GM21423 (cell line): Measurements from ENCODE around the gene SRP72.
"Not testable (repeated sequence)": the region's sequence is repeated elsewhere in the genome, so short reads cannot be mapped to it uniquely, and the experiment has no call there.

Experiments
- ATAC-seq: cut with Tn5 transposase; IDR thresholded peaks from one replicate; pipeline ENCODE4 v1.9.1; 2021; ENCODE audit warnings: mild to moderate bottlenecking, moderate library complexity; ENCODE audit not compliant: unreplicated experiment

The SRP72 gene

DNA sequence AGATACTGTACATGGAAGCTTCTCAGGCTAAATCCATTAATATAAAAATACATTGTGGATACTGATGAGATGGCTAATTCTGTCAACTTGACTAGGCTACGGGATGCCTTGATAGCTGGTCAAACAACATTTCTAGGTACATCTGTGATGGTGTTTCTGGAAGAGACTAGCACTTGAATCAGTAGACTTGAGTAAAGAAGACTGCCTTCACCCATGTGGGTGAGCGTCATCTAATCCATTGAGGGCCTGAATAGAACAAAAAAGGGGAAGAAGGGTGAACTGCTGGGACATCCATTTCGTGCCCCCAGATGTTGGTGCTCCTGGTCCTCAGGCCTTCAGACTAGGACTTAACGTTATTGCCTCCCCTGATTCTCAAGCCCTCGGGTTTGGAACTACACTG, 3.7 kb upstream of the SRP72 start:
- no peak for ATAC-seq

DNA sequence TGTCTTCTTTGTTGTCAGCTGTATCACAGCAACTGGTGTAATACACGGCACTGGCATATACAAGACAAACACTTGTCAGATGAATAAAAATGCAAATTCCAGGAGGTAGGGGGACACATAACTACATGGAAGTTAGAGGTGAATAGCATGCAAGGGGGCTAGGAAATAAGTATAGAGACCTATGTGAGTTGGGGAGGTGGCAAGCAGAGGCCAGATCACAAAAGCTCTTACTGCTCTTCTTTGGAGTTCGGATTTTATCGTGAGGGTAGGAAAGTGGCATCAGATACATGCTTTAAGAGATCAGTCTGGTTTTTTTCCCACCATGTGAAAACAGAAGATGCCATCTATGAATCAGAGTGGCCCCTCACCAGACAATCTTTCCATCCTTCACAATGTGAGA, 2.8 kb upstream of the SRP72 start:
- no peak for ATAC-seq

DNA sequence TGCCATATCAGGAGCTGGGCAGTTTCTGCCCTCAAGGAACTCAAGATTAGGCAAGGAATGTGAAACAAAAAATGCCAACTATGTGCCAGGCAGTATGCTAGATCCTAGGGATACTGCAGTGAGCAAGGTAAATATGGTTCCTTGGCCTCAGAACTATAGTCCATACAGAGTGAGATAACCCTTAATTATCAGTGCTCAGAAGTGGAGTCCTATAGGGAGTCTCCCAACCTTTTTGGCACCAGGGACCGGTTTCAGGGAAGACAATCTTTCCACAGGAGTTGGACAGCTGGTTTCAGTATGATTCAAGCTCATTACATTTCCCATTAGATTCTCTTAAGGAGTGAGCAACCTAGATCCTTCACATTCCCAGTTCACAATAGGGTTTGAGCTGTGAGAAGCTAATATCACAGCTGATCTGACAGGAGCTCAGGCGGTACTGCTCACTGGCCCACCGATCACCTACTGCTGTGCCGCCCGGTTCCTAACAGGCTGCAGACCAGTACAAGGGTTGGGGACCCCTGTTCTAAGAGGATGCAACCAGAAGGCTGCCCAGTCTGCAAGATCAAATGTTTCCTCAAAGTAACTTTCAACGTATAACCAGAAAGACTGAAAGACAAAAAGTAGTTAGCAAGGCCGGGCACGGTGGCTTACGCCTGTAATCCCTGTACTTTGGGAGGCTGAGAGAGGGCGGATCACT, 1.7 kb upstream of the SRP72 start:
- no peak for ATAC-seq

DNA sequence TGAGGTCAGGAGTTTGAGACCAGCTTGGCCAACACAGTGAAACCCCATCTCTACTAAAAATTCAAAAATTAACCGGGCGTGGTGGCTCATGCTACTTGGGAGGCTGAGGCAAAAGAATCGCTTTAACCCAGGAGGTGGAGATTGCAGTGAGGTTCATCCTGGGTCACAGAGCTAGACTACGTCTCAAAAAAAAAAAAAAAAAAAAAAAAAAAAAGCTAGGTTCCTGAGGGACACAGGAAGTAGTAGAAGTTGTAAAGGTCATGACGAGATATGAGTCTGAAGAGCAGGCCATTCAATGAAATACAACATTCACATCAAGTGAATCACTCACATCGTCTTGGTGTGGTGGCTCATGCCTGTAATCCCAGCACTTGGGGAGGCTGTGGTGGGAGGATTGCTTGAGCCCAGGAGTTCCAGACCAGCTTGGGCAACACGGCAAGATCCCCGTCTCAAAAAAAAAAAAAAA, 1.1 kb upstream of the SRP72 start:
- ATAC-seq = not testable (repeated sequence)

DNA sequence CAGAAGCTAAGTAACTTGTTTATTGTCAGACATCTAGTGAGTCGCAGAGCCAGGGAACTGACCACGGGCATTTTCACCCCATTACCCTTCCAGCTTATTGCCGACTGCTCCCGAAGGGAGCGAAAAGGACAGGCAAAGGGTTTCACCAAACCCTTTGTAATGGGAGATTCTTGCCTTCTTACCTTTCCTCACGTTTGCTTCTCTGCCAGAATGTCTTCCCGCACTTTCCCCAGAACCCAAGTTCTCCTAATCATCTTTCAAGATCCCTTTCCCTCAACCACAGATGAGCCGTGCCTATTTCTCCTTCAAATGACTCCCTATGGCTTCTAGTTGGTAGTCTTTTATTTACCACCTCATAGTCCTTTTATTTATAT, 520 bp upstream of the SRP72 start:
- no peak for ATAC-seq

DNA sequence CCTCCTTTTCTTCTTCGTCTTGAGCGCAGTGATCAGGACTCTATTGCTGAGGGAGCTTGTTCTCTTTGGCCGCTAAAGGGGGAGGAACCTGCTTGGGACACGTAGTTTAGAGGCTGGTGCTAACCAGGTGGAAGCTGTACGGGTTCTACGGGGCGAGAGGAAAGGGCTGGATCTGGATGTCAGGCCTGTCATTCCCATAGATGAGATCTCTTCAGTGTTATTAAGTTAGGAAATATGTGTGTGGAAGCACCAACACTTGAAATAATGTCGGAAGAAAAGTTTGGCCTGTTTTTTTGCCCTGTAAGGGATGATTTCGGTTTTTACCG, 643 bp downstream of the SRP72 start:
- ATAC-seq = peak; percentile 49

DNA sequence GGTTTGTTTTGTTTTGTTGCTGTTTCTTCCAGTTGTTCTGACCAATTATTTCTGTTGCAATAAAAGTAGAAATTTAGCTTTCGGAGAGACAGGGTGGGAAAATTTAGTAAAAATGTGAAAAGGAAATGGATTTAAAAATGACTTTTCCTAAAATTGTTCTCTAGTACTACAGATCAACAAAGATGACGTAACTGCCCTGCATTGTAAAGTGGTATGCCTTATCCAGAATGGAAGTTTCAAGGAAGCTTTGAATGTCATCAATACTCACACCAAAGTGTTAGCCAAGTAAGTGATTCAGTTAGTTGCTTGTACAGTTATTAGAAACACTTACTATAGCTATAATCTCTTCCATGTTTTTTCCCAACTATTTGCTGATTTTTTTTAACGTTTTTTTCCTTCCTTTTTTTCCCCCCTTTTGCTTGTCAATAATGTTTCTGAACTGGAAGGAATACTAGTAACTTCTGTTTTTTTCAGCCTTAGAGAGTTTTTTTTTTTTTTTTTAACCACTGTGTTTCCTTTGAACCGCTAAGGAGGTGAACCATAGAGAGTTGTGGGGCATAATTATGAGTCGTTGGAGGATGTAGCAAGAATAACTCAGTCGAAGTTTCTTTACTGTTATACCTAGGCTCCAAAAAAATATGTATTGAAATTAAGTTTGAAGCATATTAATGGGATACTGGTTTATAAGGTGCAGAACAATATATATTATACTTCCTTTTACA, 2.2 kb downstream of the SRP72 start:
- ATAC-seq = no peak

DNA sequence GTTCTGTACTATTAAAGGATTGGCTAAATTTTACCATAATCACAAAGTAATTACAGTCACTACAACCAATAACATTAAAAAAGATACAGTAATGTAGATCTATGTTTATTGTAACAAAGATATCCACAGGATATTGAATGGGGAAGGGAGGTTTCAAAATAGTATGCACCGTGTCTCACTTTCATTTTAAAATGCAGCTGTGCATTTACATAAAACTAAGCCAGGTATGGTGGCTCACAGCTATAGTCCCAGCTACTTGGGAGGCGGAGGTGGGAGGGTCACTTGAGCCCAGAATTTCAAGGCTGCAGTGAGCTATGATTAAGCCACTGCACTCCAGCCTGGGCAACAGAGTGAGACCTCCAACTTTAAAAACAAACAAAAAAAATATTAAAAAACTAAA, 8.5 kb downstream of the SRP72 start:
- peak; percentile 86 for ATAC-seq

DNA sequence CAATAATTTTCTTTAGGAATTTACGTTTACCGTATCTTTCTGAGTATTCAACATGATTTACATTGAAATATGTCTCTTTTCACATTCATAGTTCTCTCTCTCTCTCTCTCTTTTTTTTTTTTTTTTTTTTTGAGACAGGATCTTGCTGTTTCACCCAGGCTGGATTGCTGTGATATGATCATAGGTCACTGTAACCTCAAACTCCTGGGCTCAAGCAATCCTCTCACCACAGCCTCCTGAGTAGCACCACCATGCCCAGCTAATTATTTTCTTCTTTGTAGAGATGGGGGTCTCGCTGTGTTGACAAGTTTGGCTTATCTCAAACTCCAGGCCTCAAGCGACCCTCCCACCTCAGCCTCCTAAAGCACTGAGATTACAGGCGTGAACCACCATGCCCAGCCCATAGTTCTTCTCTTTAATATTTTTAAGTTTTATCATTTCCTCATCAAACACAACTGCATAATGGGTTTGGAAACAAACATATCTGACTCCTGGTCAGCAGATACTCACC, 9.8 kb downstream of the SRP72 start:
- ATAC-seq = no peak

DNA sequence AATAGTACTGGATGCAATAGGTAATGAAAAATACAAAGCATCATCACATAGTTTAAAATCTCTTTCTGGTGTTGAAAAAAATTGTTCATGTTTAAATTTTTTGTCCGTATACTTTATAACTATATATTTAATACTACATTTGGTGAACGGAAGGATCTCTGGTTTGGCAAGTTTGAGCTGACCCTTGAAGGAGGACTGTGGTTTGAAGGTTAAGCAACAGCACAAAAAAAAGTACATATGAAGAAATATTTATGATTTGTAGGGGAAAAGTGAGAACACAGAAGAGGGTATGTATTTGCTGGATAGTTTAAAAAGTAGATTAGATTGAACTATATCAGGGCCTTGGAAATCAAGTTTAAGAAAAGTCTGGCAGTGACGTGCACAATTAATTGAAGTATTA, 13.3 kb downstream of the SRP72 start:
- ATAC-seq = no peak

DNA sequence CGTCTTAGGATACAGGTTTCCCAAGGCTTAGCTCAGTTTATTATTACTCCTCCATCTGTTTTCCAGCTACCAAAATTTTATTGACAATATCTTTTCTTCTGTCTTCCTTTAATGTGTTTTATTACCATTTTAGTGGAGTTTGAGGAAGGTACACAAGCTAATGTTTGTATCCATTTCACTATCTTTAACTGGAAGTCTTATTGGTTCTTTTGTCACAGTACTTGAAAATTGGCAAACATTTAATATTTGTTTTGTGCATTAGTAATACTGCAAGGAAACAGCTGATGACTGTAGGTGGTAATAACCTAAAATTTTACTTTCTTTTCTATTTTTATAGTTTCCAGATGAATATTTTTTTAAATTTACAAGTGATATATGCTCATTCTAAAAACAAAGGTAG, 28.8 kb downstream of the SRP72 start:
- no peak for ATAC-seq

DNA sequence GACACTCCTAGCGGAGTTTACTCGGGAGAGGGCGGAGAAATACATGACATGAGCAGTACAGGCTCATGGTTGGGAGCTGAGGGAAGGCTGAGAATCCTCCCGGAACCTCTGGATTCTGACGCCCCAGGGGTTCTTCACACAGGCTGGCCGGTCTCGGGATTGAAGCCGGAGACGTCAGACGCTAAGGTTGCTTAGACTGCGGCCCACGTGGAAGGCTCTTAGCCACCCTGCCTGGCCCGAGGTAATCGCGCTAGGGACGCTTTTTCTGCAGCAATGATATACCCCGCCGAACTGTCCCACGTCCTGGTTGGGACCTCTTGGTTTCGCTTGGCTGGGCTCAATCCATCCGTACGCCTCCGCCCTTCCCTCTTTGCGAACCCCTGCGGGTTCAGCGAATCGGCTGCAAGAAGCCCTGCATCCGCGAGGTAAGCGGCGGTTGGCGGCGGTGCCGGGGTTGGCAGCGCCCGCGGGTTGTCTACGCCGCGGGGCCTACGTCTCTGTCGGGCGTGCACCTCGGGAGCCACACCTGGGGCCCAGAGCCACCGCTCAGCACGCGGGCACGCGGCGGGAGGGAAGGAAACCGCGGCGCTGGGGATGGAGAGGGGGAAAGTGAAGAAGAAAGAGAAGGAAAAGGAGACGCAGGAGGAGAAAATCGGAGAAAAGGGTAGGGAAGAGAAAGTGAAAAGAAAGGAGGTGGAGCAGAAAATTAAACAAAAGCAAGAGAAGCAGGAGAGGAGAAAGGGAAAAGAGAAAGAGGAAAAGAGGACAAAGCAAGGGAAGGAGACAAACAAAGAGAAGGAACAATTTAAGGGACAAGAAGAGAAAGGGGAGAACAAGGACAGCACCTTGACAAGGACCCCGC, 38.1 kb downstream of the SRP72 start, which contains the start of gene ARL9:
Gene ARL9 (plus strand): TSS at position 523 of the 862 bp plus-strand sequence. CDS start 72 bp downstream, at position 595.
- ATAC-seq = peak; percentile 69

DNA sequence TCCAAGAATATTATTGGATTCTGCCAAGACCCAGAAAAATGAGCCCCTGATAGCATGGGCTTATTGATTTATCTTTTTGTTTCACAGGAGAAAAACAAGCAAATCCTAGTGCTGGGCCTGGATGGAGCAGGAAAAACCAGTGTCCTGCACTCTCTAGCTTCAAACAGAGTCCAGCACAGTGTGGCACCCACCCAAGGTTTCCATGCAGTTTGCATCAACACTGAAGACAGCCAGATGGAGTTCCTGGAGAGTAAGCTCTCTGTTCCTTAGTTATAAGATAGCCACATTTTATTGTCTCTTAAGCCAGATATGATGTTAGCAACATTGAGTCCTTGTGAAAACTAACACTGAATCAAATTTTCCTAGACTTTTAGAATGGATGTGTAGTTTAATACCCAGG, 43.7 kb downstream of the SRP72 start:
- ATAC-seq = no peak

DNA sequence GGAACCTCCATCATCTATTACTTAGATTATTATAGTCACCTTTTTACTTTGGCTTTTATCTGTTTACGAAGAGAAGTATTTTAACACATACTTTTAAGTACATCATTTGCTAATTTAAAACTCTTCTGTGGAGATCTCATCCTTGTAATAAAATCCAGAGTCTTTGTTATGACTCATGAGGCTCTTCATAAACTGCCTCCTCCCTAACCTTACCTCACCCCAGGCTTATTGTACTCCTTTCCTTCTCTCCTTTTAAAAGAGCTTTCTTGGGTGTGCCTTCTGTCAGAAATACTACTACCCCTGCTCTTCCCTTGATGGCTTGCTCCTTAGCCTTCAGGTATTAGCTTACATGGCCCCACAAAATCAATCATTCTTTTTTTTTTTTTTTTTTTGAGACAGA, 44.7 kb downstream of the SRP72 start:
- no peak for ATAC-seq

DNA sequence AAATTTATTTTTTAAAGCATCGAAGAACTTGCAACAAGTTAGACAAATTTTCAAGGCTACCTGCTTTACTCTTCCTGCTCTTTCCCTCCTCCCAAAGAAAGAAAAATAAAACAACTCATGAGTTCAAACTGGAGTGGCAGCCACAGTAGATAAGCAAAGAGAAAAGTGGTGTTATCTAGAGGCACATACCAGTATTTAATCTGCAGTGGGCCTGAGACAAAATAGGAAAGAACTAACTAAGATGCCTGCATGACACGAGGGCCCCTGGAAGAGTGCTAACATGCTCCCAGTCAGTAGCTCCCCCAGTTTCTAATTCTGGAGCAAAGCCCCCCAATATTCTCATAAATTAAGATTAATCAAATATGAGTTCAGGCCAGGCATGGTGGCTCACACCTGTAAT, 46.1 kb downstream of the SRP72 start:
- no peak for ATAC-seq

DNA sequence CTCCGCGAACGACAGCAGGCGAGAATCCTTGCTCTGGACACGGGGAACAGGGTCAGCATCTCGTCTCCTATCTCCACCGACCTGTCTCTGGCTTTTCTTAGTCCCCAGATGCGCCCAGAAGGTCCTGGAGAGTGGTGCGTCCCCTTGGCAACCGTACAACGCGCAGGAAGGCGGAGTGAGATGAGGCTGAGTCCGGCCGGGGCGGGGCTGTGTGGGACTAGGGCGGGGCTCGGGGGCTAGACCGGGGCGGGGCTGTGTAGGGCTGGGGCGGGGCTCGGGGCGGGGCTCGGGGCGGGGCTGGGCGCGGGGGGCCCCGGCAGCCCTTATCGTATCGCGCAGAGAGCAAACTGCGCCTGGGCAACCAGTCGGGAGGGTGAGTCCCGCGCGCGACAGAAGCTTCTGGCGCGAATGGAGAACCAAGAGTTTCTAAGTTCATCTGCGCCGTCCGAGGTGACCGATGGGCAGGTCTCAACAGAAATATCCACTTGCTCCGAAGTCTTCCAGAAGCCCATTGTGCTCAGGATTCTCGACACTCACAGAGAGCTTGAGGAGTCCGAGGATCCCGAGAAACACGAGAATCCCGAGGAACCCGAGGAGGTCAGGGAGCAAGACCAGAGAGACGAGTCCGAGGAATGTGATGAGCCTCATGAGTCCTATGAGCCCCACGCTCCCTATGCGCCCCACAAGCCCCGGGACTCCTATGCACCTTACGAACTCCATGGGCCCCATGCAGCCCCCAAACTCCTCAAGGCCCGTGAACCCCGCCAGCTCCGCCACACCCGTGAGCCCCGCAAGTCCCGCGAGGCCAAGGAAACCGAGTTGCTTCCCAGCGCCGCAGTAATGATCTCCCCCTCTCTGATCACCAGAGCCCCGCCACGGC, 63.1 kb downstream of the SRP72 start:
- ATAC-seq = peak; percentile 96

DNA sequence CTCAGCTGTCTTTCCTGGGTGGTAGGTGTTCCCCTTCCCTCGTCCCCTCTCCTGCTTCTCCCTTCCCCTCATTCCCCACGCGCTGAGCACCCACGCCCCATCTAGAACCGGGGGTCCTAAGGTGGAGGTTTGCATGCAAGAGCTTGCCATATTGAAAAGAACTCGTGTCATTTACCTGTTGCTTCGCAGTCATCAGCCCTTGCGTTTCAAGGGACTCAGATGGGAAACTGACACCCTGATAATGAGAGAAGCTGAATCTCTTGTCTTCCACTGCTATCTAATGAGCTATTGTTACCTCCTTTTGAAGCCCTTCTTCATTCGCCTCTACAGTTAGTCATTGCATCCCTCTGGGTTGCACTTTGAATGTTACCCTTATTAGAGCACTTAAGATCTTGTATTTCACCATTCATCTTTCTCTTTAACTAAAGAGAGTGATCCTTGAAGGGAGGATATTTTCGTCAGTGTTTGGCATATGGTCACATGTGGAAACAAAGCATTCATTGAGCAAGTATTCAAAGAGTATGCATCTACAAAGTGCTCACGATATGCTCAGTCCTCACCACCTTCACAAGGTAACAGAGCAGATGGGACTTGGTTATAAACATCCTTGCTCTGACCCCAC, 63.8 kb downstream of the SRP72 start:
- no peak for ATAC-seq

DNA sequence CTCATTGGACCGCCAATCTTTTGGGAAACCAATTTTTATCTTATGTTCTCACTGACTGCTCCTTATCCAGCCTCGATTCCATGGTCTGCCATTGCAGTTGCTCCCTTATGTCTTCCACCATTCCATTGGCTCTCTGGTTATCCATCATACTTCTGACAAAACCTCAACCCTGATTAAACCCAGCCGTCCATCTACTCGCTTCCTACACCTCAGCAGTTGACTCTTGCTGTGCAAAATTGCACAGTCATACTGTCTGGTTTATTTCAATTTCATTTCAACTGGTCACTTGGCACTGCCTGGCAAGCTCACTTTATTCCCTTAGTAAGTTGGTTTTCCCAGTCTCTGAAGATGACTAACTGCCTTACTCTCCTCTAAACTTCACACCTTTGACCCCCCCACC, 64.4 kb downstream of the SRP72 start:
- no peak for ATAC-seq

DNA sequence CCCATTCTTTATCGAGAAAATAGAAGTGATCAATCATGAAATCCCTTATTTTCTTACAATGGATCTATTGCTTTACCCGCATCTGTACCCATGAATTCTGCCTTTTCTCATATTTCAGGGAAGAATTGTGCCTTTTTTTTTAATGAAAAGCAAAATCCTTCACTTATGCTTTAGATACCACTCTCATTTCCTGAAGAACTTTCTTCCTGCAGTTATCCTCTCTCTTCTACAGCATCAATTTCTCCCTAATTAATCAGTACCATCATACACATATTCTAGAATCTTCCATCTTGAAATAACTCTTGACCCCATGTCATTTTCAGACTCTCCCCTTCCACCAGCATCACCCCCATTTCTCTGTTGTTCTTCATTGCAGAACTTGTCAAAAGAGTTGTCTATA, 64.8 kb downstream of the SRP72 start:
- ATAC-seq = no peak

DNA sequence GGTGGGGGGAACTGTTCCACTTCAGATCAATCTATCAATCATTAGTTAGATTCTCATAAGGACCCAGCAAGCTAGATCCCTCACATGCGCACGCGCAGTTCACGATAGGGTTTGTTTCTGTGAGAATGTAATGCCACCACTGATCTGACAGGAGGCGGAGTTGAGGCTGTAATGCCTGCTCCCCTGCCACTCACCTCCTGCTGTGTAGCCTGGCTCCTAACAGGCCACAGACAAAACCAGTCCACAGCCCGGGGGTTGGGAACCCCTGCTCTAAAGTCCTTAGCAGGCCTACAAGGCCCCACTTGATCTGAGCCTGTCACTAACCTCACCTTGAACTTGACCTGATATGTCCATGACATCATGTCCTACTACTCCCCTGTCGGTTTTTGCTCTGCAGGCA, 68.5 kb downstream of the SRP72 start:
- ATAC-seq = no peak
